ENCODE data around the gene IZUMO3. TPM values are rescaled to one million over a fixed set of nuclear protein-coding genes. Genes with fewer than 3 reads are reported as not detected.

The IZUMO3 gene
- total RNA-seq, 1 donor from 2014 or later = not detected

DNA sequence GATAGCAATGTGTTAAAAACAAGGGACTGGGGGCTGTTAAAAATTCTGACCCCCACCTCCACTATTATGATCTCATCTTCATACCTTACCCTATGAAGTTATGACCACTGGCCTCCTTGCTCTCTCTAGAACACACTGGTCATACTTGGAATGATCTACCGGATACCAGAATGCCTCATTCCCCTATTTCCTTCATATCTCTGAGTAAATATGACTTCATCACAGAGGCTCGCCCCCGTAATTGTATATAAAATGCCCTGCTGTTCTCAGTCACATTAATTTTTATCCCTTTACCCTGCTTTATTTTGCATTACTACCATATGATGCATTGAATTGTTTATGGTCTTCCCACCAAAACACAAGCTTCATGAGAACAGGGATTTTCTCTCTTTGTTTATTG lies 29.2 kb downstream of the IZUMO3 start:
- Histone ChIP-seq H3K36me3 (no peaks in the 10 kb centered on the region), H3K27ac (no peak overlapping the region), H3K9me3 (no peaks in the 10 kb centered on the region), H3K4me1 (no peaks in the 10 kb centered on the region), H3K27me3 (no peaks in the 10 kb centered on the region), H3K4me3 (no peak overlapping the region)
- intact Hi-C loops (cut with DNase I) = no loop called here
- DNase-seq (ENCODE audit: low spot score in 2 of 2) = no peak
- TF ChIP-seq, protein P1, sequence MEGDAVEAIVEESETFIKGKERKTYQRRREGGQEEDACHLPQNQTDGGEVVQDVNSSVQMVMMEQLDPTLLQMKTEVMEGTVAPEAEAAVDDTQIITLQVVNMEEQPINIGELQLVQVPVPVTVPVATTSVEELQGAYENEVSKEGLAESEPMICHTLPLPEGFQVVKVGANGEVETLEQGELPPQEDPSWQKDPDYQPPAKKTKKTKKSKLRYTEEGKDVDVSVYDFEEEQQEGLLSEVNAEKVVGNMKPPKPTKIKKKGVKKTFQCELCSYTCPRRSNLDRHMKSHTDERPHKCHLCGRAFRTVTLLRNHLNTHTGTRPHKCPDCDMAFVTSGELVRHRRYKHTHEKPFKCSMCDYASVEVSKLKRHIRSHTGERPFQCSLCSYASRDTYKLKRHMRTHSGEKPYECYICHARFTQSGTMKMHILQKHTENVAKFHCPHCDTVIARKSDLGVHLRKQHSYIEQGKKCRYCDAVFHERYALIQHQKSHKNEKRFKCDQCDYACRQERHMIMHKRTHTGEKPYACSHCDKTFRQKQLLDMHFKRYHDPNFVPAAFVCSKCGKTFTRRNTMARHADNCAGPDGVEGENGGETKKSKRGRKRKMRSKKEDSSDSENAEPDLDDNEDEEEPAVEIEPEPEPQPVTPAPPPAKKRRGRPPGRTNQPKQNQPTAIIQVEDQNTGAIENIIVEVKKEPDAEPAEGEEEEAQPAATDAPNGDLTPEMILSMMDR (IDR thresholded peaks at IDR 0.05) = no peak

DNA sequence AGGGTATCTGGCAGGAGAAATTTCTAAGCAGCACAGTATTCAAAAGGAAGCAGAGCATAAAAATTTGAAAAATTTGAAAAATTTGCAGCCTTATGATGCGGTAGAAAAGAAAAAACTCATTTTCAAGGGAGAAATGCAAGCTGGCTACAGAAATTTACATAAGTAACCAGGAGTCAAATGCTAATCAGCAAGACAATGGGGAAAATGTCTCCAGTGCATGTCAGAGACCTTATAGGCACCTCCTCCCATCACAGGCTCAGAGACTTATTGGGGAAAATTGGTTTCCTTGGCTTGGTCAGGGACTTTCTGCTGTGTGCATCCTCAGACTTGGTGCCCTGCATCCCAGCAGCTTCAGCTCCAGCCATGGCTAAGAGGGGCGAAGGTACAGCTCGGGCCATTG lies 35.8 kb downstream of the IZUMO3 start:
- TF ChIP-seq, protein P1 (IDR thresholded peaks at IDR 0.05) = no peak
- no peaks in the 10 kb centered on the region for H3K36me3 ChIP-seq
- H3K4me3 ChIP-seq = no peak overlapping the region
- no peaks in the 10 kb centered on the region for H3K27me3 ChIP-seq
- no peak for DNase-seq (ENCODE audit: low spot score in 2 of 2)
- H3K4me1 ChIP-seq = no peaks in the 10 kb centered on the region
- H3K9me3 ChIP-seq = no peaks in the 10 kb centered on the region
- intact Hi-C loops (cut with DNase I) = no loop called here
- no peak overlapping the region for H3K27ac ChIP-seq

DNA sequence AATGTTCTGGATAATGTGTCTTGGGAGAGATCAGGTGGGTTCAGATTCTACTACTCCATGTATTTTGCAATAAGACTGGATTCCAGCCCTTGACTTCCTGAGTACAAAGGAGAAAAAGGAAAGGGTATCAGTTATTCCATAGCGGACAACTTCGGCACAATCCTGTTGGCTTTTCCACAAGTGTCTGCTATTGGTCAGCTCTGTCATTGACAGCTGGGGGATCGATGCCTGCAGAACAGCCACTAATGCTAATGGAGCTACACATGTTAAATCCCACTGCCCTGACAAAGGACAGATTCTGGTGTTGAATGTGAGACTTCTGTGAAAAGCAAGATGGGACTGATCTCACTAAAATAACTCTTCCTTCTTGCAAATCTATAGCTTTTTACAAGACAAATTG lies 41.2 kb downstream of the IZUMO3 start:
- no peak for DNase-seq (ENCODE audit: low spot score in 2 of 2)
- Histone ChIP-seq H3K9me3 (no peaks in the 10 kb centered on the region), H3K36me3 (no peaks in the 10 kb centered on the region), H3K27me3 (no peaks in the 10 kb centered on the region), H3K4me1 (no peaks in the 10 kb centered on the region), H3K27ac (no peak overlapping the region), H3K4me3 (no peak overlapping the region)
- intact Hi-C loops (cut with DNase I) = no loop called here
- TF ChIP-seq, protein P1 (IDR thresholded peaks at IDR 0.05) = no peak

DNA sequence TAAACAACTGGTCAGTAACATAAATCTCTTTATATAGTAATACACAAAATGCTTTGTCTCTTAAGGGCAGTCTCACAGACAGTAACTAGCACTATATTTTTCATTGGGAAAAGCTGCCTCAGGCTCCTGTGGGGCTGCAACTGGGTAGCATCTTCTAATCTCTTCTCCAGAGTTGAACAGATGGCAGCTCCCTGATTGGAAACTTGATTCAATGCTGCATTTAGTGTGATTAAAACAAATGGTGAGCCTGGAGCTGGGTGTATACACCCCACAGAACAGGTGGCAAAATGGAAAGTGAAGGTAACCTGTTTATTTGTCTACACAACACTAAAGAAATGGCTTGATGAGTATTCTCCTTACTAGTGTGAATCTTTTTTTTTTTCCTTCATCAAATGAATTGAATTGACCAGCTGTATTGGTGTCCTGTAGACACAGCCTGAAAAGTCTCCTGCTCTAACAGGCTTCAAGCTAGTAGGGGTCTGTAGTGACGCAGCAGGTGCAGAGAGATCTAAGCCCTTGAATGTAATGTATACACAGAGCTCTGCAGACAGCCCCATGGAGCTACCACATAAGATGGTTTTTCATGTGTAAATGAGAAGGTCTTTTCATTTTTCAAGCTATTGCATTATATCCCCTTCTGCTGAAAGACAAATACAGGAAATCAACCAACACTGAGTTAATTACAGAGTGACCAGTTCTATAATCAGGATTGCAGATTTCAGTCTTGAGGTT lies 43.3 kb downstream of the IZUMO3 start:
- Histone ChIP-seq H3K4me1 (no peaks in the 10 kb centered on the region), H3K36me3 (no peaks in the 10 kb centered on the region), H3K9me3 (no peaks in the 10 kb centered on the region), H3K27ac (no peak overlapping the region), H3K27me3 (no peaks in the 10 kb centered on the region), H3K4me3 (no peak overlapping the region)
- no peak for DNase-seq (ENCODE audit: low spot score in 2 of 2)
- TF ChIP-seq, protein P1 (IDR thresholded peaks at IDR 0.05) = no peak
- intact Hi-C loops (cut with DNase I) = no loop called here

GRCh38 chr9:24500761-24501160 lies 44.9 kb downstream of the IZUMO3 start:
- Histone ChIP-seq H3K4me3 (no peak overlapping the region), H3K27ac (no peak overlapping the region), H3K4me1 (no peaks in the 10 kb centered on the region), H3K27me3 (no peaks in the 10 kb centered on the region), H3K36me3 (no peaks in the 10 kb centered on the region), H3K9me3 (no peaks in the 10 kb centered on the region)
- intact Hi-C loops (cut with DNase I) = no loop called here
- DNase-seq (ENCODE audit: low spot score in 2 of 2) = no peak
- TF ChIP-seq, protein P1 (IDR thresholded peaks at IDR 0.05) = no peak

DNA sequence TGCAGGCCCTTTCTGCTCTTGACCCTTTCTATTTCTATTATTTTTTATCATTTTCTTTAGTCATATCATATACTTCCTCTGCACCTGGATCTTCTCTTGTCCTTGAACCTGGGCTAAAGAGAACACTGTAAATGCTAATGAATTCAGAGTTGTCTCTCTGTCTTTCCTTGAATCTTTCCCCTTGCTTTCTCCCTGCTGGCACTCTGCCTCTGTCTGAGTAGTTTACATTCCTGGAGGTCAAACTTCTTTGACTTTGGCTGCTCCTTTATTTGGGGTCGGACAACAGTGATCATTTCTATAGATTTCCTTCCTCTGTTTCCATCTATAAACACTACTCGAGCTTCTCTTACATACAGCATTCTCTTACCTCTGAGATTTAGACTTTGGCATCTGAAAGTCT lies 47.1 kb downstream of the IZUMO3 start:
- no peak for DNase-seq (ENCODE audit: low spot score in 2 of 2)
- Histone ChIP-seq H3K4me1 (no peaks in the 10 kb centered on the region), H3K4me3 (no peak overlapping the region), H3K9me3 (no peaks in the 10 kb centered on the region), H3K27me3 (no peaks in the 10 kb centered on the region), H3K36me3 (no peaks in the 10 kb centered on the region), H3K27ac (no peak overlapping the region)
- intact Hi-C loops (cut with DNase I) = no loop called here
- TF ChIP-seq, protein P1 (IDR thresholded peaks at IDR 0.05) = no peak
